MV-4-11 (cell line): ENCODE data around the gene TRIP13.

Experiments
- DNase-seq: peaks from one replicate; lab custom pipeline; 2025; lab: John Stamatoyannopoulos, UW

The TRIP13 gene

DNA sequence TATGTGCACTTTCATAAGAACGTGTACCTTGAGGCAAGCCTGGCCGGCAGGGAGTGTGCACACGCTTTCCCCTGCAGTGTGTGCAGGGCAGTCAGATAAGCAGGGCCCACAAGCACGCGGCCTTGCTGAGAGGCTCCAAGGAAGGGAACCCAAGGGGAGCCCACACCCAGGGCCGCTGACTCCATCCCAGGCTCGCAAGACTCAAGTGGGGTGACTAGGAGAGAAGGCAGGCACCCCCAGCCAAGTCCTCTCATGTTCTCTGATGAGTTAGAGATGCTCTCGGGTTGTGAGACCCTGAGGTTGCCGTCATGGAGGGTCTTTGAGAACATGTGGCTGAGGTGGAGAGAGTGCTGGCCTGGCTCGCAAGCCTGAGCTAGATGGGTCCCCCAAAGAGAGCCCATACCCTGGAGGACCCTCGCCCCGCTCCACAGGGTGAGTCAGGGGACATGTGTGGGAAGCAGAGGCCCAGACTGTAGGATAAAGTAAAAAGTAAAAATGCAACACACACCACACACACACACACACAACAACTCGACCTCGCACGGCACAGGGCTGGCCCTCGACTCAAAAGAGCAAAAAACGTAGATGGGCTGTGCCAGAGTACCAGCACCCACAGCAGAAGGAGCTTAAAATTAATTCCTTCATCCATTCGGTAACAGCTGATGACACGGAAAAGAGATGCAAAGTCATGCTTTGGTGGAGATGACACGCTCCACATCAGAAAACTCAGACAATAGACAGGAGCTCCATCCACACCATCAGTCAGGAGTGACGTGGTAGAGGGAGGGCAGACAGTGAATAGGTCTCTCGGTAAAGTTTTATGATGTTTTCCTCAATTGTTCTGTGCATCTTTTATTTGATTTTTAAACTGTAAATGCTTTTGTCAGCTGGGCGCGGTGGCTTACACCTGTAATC is 61.1 kb downstream of the TRIP13 start:
- no peak for DNase-seq

GRCh38 chr5:955886-956761 is 63.4 kb downstream of the TRIP13 start:
- DNase-seq: no peak

- peak; percentile 95 for DNase-seq
These were observed 64.5 kb downstream of the TRIP13 start for GRCh38 chr5:956941-957747.

- peak; percentile 56 for DNase-seq
These were observed 65.2 kb downstream of the TRIP13 start for GRCh38 chr5:957748-958485.

DNA sequence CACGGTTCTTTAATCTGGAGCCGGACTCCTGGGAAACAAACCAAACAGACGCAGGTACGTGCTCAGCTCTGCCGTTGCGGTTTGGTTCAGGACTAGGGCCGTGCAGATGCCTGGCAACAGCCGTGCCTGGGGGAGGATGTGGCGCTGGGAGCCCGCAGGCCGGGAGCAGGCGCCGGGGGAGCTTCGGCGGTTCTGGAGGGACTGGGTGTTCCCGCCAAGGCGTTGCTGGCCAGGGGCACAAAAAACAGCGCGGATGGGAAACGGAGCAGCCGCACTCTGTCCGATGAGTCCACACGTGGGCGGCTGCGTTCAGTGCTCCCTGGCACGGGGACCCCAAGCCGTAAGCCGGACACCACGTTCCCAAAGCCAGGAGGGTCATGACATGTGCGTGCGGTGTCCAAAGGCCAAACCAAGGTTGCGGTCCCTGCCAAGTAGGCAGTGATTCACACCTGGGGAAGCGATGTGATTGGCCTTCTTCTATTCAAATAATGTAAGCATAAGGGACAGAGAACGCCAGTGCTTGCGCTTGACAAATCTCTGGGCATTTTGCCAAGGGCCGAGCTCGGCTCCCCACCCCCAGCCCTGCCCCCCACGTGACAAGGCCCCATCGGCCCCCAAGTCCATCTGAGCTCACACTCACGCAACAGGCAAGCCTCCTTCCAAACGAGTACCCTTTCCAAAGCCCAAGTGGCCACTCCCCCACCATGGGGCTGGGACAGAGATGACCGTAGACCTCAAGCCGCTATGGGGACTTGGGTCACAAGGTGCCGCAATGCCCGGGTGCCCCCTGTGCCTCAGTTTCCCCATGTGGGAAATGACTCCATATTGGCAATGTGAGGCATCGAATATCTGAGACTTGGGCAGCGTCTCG is 66.3 kb downstream of the TRIP13 start:
- DNase-seq: no peak

DNA sequence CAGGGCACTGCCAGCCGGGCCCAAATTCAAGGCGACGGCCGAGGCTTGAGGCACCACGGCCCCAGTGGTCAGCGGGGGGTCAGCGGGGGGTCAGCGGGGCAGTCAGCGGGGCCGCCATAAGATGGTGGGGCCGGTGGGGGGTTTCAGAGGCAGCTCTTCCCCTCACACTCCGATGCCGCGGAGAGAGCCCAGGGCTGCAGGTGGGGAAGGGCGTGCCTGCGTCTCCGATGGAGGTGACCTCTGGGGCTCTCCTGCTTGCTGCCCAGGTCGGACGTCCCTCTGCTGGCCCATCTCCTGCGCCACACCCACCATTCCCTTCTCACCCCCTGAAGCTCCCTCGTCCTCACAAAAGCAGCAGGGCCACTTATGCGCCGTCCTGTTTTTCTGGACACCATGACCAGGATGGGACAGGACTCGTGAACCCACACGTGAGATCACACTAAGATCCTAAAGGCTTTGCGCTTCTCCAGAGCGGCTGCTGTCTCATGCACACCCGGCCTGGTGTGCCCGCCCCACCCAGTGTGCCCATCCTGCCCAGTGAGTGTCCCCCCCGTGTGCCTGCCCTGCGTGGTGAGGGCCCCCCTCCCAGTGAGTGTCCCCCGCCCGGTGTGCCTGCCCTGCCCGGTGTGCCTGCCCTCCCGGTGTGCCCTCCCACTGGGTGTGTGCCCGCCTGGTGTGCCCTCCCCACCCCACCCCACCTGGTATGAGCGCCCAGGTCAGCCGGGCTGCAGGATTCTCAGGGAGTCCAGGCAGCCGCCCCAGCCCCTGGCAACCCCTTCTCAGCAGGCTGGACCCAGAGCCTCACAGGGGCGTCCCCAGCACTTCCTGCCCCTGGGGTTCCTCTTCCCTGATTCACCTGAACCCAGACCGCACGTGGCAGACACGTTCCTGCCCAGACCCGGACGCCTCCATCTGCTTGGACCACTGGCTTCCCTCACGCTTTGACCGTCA is 67.2 kb downstream of the TRIP13 start:
- no peak for DNase-seq

DNA sequence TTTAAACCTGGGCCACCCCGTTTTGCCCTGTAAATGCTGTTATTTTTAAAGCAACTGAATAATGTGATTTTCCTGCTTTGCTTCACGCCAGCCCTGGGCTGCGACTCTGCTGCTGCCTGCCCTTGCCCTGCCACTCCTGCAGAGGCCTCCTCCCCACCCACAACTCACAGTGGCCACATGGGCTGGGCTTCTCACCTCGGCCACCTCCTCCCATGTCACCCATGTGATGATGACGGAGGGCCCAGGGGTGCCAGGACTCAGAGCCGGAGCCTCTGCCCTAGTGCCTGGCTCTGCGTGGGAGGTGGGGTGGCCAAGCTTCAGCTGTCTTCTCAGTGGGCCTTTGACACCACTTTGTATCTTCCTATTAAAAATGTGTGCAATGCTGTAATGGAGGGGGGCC is 67.9 kb downstream of the TRIP13 start:
- DNase-seq: no peak

DNA sequence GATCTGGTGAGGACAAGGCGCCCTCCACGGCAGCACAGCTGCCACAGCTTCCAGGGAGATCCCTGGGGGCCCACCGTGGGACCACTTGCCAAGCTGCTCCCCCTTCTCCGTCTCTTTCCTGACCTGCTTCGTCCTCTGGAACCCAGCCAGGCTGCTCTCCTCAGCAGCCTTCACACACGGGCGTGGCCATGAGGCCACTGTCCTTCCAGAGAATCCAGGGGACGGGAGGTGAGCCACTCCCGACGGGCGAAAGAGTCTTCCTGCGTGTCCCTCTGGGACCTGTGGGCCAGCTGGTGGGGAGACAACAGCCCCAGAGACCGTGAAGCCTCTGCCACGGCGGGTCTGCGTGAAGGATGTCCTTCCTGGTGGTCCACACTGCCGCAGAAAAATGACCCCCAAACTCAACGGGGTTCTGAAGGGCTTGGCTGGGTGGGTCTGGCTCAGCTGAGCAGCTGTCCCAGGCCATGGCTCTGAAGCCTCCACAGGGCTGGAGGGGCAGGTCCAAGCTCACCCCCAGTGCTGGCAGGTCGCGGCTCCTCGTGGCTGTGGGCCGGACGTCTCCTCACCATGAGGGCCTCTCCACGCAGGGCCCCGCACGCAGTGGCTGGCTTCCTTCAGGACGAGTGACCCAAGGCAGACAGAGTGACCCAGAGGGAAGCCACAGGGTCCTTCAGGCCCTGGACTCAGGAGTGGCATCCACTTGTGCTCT is 68.5 kb downstream of the TRIP13 start:
- DNase-seq: no peak

DNA sequence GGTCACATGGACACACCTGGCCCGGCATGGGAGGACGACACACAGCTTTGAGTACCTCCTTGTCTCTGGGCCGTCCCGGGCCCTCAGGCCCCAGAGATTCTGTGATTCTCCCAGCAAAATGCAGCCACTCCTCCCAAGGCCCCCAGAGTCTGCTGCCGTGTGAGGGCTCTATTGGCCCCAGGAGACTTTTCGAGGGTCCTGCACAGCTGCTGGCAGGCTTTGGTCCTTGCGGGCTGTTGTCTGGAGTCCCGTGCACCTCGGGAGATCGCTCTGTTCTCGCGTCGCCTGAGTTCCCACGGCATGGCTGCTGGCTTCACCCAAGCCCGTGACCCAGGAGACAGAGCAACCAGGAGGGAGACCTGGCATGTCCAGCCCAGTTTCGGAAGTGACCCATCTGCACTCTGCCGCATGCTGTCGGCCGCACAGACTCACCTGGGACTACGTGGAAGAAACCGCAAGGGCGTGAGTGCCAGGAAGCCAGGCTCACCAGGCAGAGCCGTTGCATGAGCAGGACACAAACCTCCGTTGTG is 69.1 kb downstream of the TRIP13 start:
- no peak for DNase-seq

GRCh38 chr5:962386-962785 is 69.7 kb downstream of the TRIP13 start:
- no peak for DNase-seq

- no peak for DNase-seq
These were observed 70.1 kb downstream of the TRIP13 start for GRCh38 chr5:962801-963200.

DNA sequence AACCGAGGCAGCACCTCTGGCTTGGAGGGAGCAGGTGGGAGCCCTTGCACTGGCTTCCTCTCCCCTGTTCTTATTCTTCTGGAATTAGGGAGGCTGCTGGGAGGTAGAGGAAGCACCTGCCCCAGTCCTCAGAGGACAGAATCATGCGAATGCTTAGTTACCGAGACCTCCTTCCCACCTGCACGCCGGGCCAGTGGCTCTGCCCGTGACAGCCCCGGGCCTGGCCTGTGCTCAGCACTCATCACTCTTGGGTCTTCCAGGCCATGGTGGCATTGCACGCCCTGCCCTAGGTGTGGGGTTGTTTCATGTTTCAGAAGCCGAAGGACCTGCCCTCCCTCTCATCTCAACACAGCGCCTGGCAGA is 70.6 kb downstream of the TRIP13 start:
- DNase-seq: no peak

- DNase-seq: peak; percentile 100
These were observed 71.2 kb downstream of the TRIP13 start for GRCh38 chr5:963673-964531.

- no peak for DNase-seq
These were observed 72.1 kb downstream of the TRIP13 start for GRCh38 chr5:964821-965220.

- no peak for DNase-seq
These were observed 73.1 kb downstream of the TRIP13 start for GRCh38 chr5:965604-966344.

GRCh38 chr5:966345-966710 is 73.6 kb downstream of the TRIP13 start:
- no peak for DNase-seq

DNA sequence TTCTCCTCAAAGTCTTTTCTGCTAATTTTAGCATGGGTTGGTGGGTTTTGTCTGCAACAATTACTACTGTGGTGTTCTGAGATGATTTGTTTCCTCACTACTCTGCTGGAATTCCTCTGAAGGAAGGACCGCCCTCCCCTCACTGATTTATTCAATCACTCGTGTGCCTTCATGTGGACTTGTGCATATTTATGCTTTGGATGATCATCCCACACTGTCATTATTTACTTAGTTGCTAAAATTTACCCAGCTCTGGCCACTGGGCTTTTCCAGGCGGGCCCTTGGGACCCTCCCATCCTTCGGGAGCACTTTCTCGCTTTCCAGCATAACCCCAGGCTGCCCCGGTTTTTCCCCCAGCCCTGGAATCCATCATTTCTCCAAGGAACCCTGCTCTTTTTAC is 74.3 kb downstream of the TRIP13 start:
- no peak for DNase-seq
